ENCODE measurements around the gene LRRC71. TPM values are rescaled to one million over a fixed set of nuclear protein-coding genes. Genes with fewer than 3 reads are reported as not detected.

The LRRC71 gene
- total and polyA plus RNA-seq, 2 of the 13 experiments (the other 11 are each of a cell fraction or from before 2014, with no cell fraction given), result not detected

- ChIA-PET POLR2A (no interaction called here), CTCF (ENCODE audit: low intra/inter-chr PET ratio, low total read pairs) (no interaction called here)
- no peaks in the 10 kb centered on the region for H3K4me1 ChIP-seq (ENCODE audit: insufficient read depth, low read length)
- no peak for FAIRE-seq
- no TSS peak for BruUV-seq (replicated peaks)
- no peaks in the 10 kb centered on the region for H3K9me3 ChIP-seq (ENCODE audit: low read length)
- H4K20me1 ChIP-seq (ENCODE audit: insufficient read depth, low read length), result no peaks in the 10 kb centered on the region
- H3K4me3 ChIP-seq (replicated peaks in 1 of 3; ENCODE audit: insufficient read depth in 1 of 3, low read depth in 2 of 3, low read length in 3 of 3), result no peak overlapping the region
- no peak overlapping the region for H3K9ac ChIP-seq (ENCODE audit: insufficient read depth, low read depth, low read length)
- DNase-seq (ENCODE audit: low spot score), result no peak
- TF ChIP-seq ZNF747 (CRISPR knock-in tag; IDR thresholded peaks at IDR 0.05; ENCODE audit: borderline replicate concordance) (no peak), ZNF83 (CRISPR knock-in tag; IDR thresholded peaks at IDR 0.05; ENCODE audit: borderline replicate concordance) (no peak), FOXC1 (CRISPR knock-in tag; IDR thresholded peaks at IDR 0.05; ENCODE audit: borderline replicate concordance) (no peak), ZNF562 (CRISPR knock-in tag; IDR thresholded peaks at IDR 0.05; ENCODE audit: borderline replicate concordance) (no peak), ARID3A (IDR thresholded peaks at IDR 0.05; ENCODE audit: low read depth, low read length) (no peak), ATF6 (CRISPR knock-in tag; conservative IDR thresholded peaks at IDR 0.05) (no peak), ZNF672 (CRISPR knock-in tag; IDR thresholded peaks at IDR 0.05) (no peak), MAFG (CRISPR knock-in tag; IDR thresholded peaks at IDR 0.05) (no peak), HINFP (CRISPR knock-in tag; IDR thresholded peaks at IDR 0.05; ENCODE audit: low read depth) (no peak), AHDC1 (CRISPR knock-in tag; IDR thresholded peaks at IDR 0.05; ENCODE audit: borderline replicate concordance) (no peak)
- H2AFZ ChIP-seq (ENCODE audit: low read length), result no peak overlapping the region
- no peaks in the 10 kb centered on the region for H3K27me3 ChIP-seq (ENCODE audit: control insufficient read depth in 1 of 2, insufficient read depth in 2 of 2, low read length in 2 of 2)
- WGBS (ENCODE audit: low lambda C conversion rate), result 98% methylated on average over 10 of the region's 10 CpGs
- in situ Hi-C loops (cut with HindIII; ENCODE audit: extremely low pct_ligation_motif_present, low pct_unique_long_range_greater_than_20kb) (no loop called here), intact Hi-C loops (cut with micrococcal nuclease; ENCODE audit: unreplicated experiment) (no loop called here)
- no peaks in the 10 kb centered on the region for H3K79me2 ChIP-seq (ENCODE audit: insufficient read depth, low read length)
- ATAC-seq, result no peak
- H3K4me2 ChIP-seq (ENCODE audit: low read depth, low read length), result no peak overlapping the region
- peaks cover 20 to 59% of the 10 kb centered on the region in 2 experiments for H3K36me3 ChIP-seq (replicated peaks in 1 of 2; ENCODE audit: control insufficient read depth in 1 of 2, insufficient read depth in 2 of 2, low read length in 2 of 2)
- no peak overlapping the region for H3K27ac ChIP-seq (ENCODE audit: extremely low read length, insufficient read depth, low read length)
Measured at GRCh38 chr1:156941675-156942074, 21.2 kb downstream of the LRRC71 start.

Data from HepG2 (cell line).